H9 (cell line): ENCODE data around the gene TMPRSS7. TPM values are rescaled to one million over a fixed set of nuclear protein-coding genes. Genes with fewer than 3 reads are reported as not detected.
"Not testable (repeated sequence)": the region's sequence is repeated elsewhere in the genome, so short reads cannot be mapped to it uniquely, and the experiment has no call there.

ENCODE experiments used
- DNase-seq: peaks from one replicate; pipeline ENCODE4 v3.0.0-alpha.2; 2017
- H2AFZ ChIP-seq: one replicate; pipeline ENCODE4 v1.6.1; 2013; ENCODE audit warnings: mild to moderate bottlenecking, low read length, control low read depth, moderate library complexity
- H2AK5ac ChIP-seq: 2 replicates; pipeline ENCODE4 v1.6.1; 2013; ENCODE audit warnings: low read length, control low read depth, mixed read lengths; ENCODE audit not compliant: insufficient read length
- H2BK120ac ChIP-seq: one replicate; pipeline ENCODE4 v1.6.1; 2013; ENCODE audit warnings: low read depth, mild to moderate bottlenecking, low read length, control low read depth, inconsistent platforms; ENCODE audit not compliant: poor library complexity, severe bottlenecking
- H2BK12ac ChIP-seq: 2 replicates; pipeline ENCODE4 v1.6.1; 2013; ENCODE audit warnings: low read length, control low read depth, mixed read lengths, low read depth; ENCODE audit not compliant: insufficient read length
- H2BK15ac ChIP-seq: 2 replicates; pipeline ENCODE4 v1.6.1; 2013; ENCODE audit warnings: low read depth, low read length, control low read depth
- H2BK20ac ChIP-seq: one replicate; pipeline ENCODE4 v1.6.1; 2013; ENCODE audit warnings: low read depth, mild to moderate bottlenecking, low read length, control low read depth, inconsistent platforms; ENCODE audit not compliant: poor library complexity, severe bottlenecking
- H2BK5ac ChIP-seq: 2 replicates; pipeline ENCODE4 v1.6.1; 2013; ENCODE audit warnings: low read length, control low read depth, mixed read lengths; ENCODE audit not compliant: insufficient read length
- H3K14ac ChIP-seq: 2 replicates; pipeline ENCODE4 v1.6.1; 2013; ENCODE audit warnings: low read length, control low read depth; ENCODE audit not compliant: insufficient read depth
- H3K18ac ChIP-seq: 2 replicates; pipeline ENCODE4 v1.6.1; 2013; ENCODE audit warnings: low read depth, mild to moderate bottlenecking, mixed read lengths, low read length, control low read depth; ENCODE audit not compliant: insufficient read length
- H3K23ac ChIP-seq: 2 replicates; pipeline ENCODE4 v1.6.1; 2013; ENCODE audit warnings: low read length, control low read depth, mixed read lengths, low read depth; ENCODE audit not compliant: insufficient read length
- H3K23me2 ChIP-seq: 2 replicates; pipeline ENCODE4 v1.6.1; 2013; ENCODE audit warnings: low read depth, mild to moderate bottlenecking, mixed read lengths, low read length, control low read depth; ENCODE audit not compliant: insufficient read length, poor library complexity, severe bottlenecking
- H3K27ac ChIP-seq: 2 replicates; pipeline ENCODE4 v1.5.1; 2013; ENCODE audit warnings: low read length, control low read depth, mixed read lengths, low read depth; ENCODE audit not compliant: insufficient read length
- H3K27me3 ChIP-seq: 2 replicates; pipeline ENCODE4 v1.6.1; 2013; ENCODE audit warnings: low read length, control low read depth, inconsistent platforms; ENCODE audit not compliant: insufficient read depth
- H3K4ac ChIP-seq: 2 replicates; pipeline ENCODE4 v1.6.1; 2013; ENCODE audit warnings: low read depth, mild to moderate bottlenecking, control low read depth, inconsistent platforms, low read length, moderate library complexity
- H3K4me1 ChIP-seq: 2 replicates; pipeline ENCODE4 v1.6.1; 2013; ENCODE audit warnings: low read length, control low read depth, inconsistent platforms; ENCODE audit not compliant: insufficient read depth
- H3K4me2 ChIP-seq: 2 replicates; pipeline ENCODE4 v1.6.1; 2013; ENCODE audit warnings: low read length, control low read depth, mixed read lengths; ENCODE audit not compliant: insufficient read length, insufficient read depth
- H3K56ac ChIP-seq: 2 replicates; pipeline ENCODE4 v1.6.1; 2013; ENCODE audit warnings: low read depth, mild to moderate bottlenecking, mixed read lengths, low read length, control low read depth; ENCODE audit not compliant: insufficient read length
- H3K79me1 ChIP-seq: 2 replicates; pipeline ENCODE4 v1.6.1; 2013; ENCODE audit warnings: low read depth, mild to moderate bottlenecking, moderate library complexity, low read length, control low read depth, inconsistent platforms; ENCODE audit not compliant: insufficient read depth, poor library complexity, severe bottlenecking
- H3K79me2 ChIP-seq: 2 replicates; pipeline ENCODE4 v1.6.1; 2013; ENCODE audit warnings: low read length, control low read depth, inconsistent platforms; ENCODE audit not compliant: insufficient read depth
- H3K9ac ChIP-seq: 2 replicates; pipeline ENCODE4 v1.6.1; 2013; ENCODE audit warnings: low read length, control low read depth, mixed read lengths; ENCODE audit not compliant: insufficient read length; ENCODE audit errors: extremely low read depth
- H3K9me3 ChIP-seq: one replicate; pipeline ENCODE4 v1.6.1; 2013; ENCODE audit warnings: low read depth, low read length, inconsistent platforms; ENCODE audit not compliant: control insufficient read depth
- H3T11ph ChIP-seq: one replicate; pipeline ENCODE4 v1.6.1; 2013; ENCODE audit warnings: mild to moderate bottlenecking, low read length, control low read depth, inconsistent platforms
- H4K20me1 ChIP-seq: one replicate; pipeline ENCODE4 v1.6.1; 2013; ENCODE audit not compliant: control insufficient read depth, insufficient read length, insufficient read depth
- H4K5ac ChIP-seq: 2 replicates; pipeline ENCODE4 v1.6.1; 2013; ENCODE audit warnings: low read depth, mild to moderate bottlenecking, mixed read lengths, low read length, control low read depth; ENCODE audit not compliant: insufficient read length
- H4K8ac ChIP-seq: replicated peaks from 2 replicates; pipeline ENCODE4 v1.6.1; 2013; ENCODE audit warnings: low read length, control low read depth, mixed read lengths, low read depth; ENCODE audit not compliant: insufficient read length
- H4K91ac ChIP-seq: 2 replicates; pipeline ENCODE4 v1.6.1; 2013; ENCODE audit warnings: low read depth, mild to moderate bottlenecking, moderate library complexity, mixed read lengths, low read length, control low read depth; ENCODE audit not compliant: insufficient read length
- H3K27ac Mint-ChIP-seq, 3 experiments: 2 replicates in 2 of 3; 3 replicates in 1 of 3; pipeline ENCODE4 v1.8.0; 2020 to 2021; ENCODE audit warnings: mixed read lengths in 3 of 3, mild to moderate bottlenecking in 1 of 3, moderate library complexity in 1 of 3
- H3K27me3 Mint-ChIP-seq: 2 replicates; pipeline ENCODE4 v1.8.0; 2021; ENCODE audit warnings: low read depth, mild to moderate bottlenecking, moderate library complexity, mixed read lengths
- H3K36me3 Mint-ChIP-seq, 3 experiments: 2 replicates in 2 of 3; 3 replicates in 1 of 3; pipeline ENCODE4 v1.8.0; 2020 to 2021; ENCODE audit warnings: low read depth in 3 of 3, mixed read lengths in 3 of 3; ENCODE audit not compliant: insufficient read depth in 1 of 3
- H3K4me1 Mint-ChIP-seq, 2 experiments: 2 replicates each; pipeline ENCODE4 v1.8.0; 2020; ENCODE audit warnings: mixed read lengths in 2 of 2
- H3K4me3 Mint-ChIP-seq, 2 experiments: 2 replicates in 1 of 2; 3 replicates in 1 of 2; pipeline ENCODE4 v1.8.0; 2020 to 2021; ENCODE audit warnings: mild to moderate bottlenecking in 2 of 2, mixed read lengths in 2 of 2, moderate library complexity in 1 of 2
- H3K9me3 Mint-ChIP-seq, 2 experiments: 2 replicates in 1 of 2; 3 replicates in 1 of 2; pipeline ENCODE4 v1.8.0; 2020; ENCODE audit warnings: mild to moderate bottlenecking in 2 of 2, mixed read lengths in 2 of 2, moderate library complexity in 1 of 2
- WGBS: extraction: QIAGEN DNeasy Blood & Tissue Kit; methylation state at CpG from one replicate; pipeline ENCODE4 v1.1.7; 2013; ENCODE audit warnings: missing lambda C conversion rate, low lambda C conversion rate, mixed read lengths; ENCODE audit not compliant: insufficient read length; ENCODE audit errors: extremely low coverage; 5-methylcytosine and 5-hydroxymethylcytosine counted together
- total RNA-seq: library from RNA; stranded (reverse); gene quantifications from 2 replicates; pipeline ENCODE4 v1.2.1, GENCODE V29; 2021
- TF ChIP-seq, protein P1 (sequence below): fragments of 200-600 bp; sonication (generic); conservative IDR thresholded peaks from 3 replicates; pipeline ENCODE4 v1.8.0; 2021; ENCODE audit warnings: antibody characterized with exemption, mild to moderate bottlenecking

Gene TMPRSS7
- total RNA-seq, 1 experiment from 2014 or later = not detected

DNA sequence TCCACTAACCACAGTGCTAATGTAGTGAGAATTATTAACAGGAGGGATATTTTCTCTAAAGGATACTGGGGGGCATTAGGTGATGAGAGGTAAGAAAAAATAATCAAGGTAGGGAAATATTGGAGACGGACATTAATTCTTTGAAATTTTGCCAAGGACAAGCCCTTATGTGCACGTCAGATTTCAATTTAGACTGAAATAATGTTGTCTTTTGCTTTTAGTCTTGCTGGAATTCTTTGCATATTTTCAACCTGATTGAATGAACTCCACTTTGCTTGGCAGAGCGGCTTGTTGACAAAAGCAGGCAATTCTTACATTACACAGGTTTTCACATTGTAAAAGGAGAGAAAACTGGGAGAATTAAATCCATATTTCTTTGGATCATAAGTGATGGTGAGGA lies 26.6 kb downstream of the TMPRSS7 start:
- H3K4me1 Mint-ChIP-seq = peaks cover 7 to 15% of the 10 kb centered on the region in 2 experiments
- Histone ChIP-seq H2BK120ac (no peak overlapping the region), H3K14ac (no peak overlapping the region), H2BK15ac (no peak overlapping the region), H3K4me1 (no peaks in the 10 kb centered on the region), H3K9ac (no peak overlapping the region), H3K4me2 (no peak overlapping the region), H3K79me1 (no peaks in the 10 kb centered on the region), H3K4ac (no peak overlapping the region), H3K18ac (no peak overlapping the region), H2BK20ac (no peak overlapping the region), H3K23me2 (no peaks in the 10 kb centered on the region), H3K79me2 (no peaks in the 10 kb centered on the region), H3K56ac (no peak overlapping the region), H2AFZ (no peak overlapping the region), H2BK12ac (no peak overlapping the region), H2AK5ac (no peak overlapping the region), H4K20me1 (no peaks in the 10 kb centered on the region), H4K8ac (no peak overlapping the region), H3K27ac (no peak overlapping the region), H3T11ph (no peak overlapping the region), H3K23ac (no peak overlapping the region), H4K5ac (no peak overlapping the region), H3K27me3 (no peaks in the 10 kb centered on the region), H3K9me3 (no peaks in the 10 kb centered on the region), H2BK5ac (no peak overlapping the region), H4K91ac (no peak overlapping the region)
- DNase-seq = no peak
- TF ChIP-seq, protein P1, sequence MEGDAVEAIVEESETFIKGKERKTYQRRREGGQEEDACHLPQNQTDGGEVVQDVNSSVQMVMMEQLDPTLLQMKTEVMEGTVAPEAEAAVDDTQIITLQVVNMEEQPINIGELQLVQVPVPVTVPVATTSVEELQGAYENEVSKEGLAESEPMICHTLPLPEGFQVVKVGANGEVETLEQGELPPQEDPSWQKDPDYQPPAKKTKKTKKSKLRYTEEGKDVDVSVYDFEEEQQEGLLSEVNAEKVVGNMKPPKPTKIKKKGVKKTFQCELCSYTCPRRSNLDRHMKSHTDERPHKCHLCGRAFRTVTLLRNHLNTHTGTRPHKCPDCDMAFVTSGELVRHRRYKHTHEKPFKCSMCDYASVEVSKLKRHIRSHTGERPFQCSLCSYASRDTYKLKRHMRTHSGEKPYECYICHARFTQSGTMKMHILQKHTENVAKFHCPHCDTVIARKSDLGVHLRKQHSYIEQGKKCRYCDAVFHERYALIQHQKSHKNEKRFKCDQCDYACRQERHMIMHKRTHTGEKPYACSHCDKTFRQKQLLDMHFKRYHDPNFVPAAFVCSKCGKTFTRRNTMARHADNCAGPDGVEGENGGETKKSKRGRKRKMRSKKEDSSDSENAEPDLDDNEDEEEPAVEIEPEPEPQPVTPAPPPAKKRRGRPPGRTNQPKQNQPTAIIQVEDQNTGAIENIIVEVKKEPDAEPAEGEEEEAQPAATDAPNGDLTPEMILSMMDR = no peak
- H3K9me3 Mint-ChIP-seq = peaks cover 4 to 10% of the 10 kb centered on the region in 2 experiments; a peak in 4 of 5 replicates
- H3K27me3 Mint-ChIP-seq = no peaks in the 10 kb centered on the region
- H3K4me3 Mint-ChIP-seq = no peak overlapping the region
- peaks cover 0 to 5% (median 4%) of the 10 kb centered on the region in 3 experiments; a peak in 4 of 7 replicates for H3K36me3 Mint-ChIP-seq
- no CpG with 5 or more reads among the region's 3 CpGs for WGBS
- H3K27ac Mint-ChIP-seq = no peak overlapping the region

DNA sequence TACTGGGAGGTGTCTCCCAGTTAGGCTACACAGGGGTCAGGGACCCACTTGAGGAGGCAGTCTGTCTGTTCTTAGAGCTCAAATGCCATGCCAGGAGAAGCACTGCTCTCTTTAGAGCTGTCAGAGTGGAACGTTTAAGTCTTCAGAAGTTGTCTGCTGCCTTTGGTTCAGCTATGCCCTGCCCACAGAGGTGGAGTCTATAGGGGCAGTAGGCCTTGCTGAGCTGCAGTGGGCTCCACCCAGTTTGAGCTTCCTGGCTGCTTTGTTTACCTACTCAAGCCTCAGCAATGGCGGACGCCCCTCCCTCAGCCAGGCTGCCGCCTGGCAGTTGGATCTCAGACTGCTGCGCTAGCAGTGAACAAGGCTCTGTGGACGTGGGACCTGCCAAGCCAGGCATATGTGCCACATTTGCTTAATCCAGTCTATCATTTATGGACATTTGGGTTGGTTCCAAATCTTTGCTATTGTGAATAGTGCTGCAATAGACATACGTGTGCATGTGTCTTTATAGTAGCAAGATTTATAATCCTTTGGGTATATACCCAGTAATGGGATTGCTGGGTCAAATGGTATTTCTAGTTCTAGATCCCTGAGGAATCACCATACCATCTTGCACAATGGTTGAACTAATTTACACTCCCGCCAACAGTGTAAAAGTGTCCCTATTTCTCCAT lies 38.0 kb downstream of the TMPRSS7 start:
- not testable (repeated sequence) for H3K56ac ChIP-seq, H3K14ac ChIP-seq, H3K4me2 ChIP-seq, H3K79me2 ChIP-seq, H3K4me3 Mint-ChIP-seq, H3K27me3 ChIP-seq, H3K27ac ChIP-seq, H3K36me3 Mint-ChIP-seq, H2AK5ac ChIP-seq, H2BK12ac ChIP-seq, H3K9me3 Mint-ChIP-seq, H2BK5ac ChIP-seq, H3K23me2 ChIP-seq, DNase-seq, H2BK120ac ChIP-seq, H3K23ac ChIP-seq, H3K18ac ChIP-seq, H2BK20ac ChIP-seq, H2AFZ ChIP-seq, H4K5ac ChIP-seq, H3K4me1 ChIP-seq, H3K9ac ChIP-seq, H3K79me1 ChIP-seq, H3T11ph ChIP-seq, H3K27me3 Mint-ChIP-seq, H4K8ac ChIP-seq, H4K91ac ChIP-seq, H2BK15ac ChIP-seq, H3K27ac Mint-ChIP-seq, H4K20me1 ChIP-seq, H3K4ac ChIP-seq, H3K9me3 ChIP-seq
- peaks cover 8 to 11% of the 10 kb centered on the region in 2 experiments for H3K4me1 Mint-ChIP-seq
- no CpG with 5 or more reads among the region's 8 CpGs for WGBS
